Thymus (tissue), 11 donors: Measurements from ENCODE around the gene MYCN. TPM values are rescaled to one million over a fixed set of nuclear protein-coding genes. Genes with fewer than 3 reads are reported as not detected.
"Not testable (repeated sequence)": the region's sequence is repeated elsewhere in the genome, so short reads cannot be mapped to it uniquely, and the experiment has no call there.

Experiments
- DNase-seq, 9 donors: peaks; one replicate each; pipeline ENCODE4 v3.0.0-alpha.2; 2013; ENCODE audit warnings: low spot score in 9 of 9, low read depth in 6 of 9, missing footprints in 1 of 9
- H3K27ac ChIP-seq, 2 donors: one replicate each; pipeline ENCODE4 v1.5.1; 2013; ENCODE audit warnings: control low read depth in 1 of 2, low read depth in 1 of 2, low read length in 1 of 2, mild to moderate bottlenecking in 1 of 2, moderate library complexity in 1 of 2
- H3K27me3 ChIP-seq, 2 donors: one replicate each; pipeline ENCODE4 v1.5.1; 2013; ENCODE audit warnings: low read length in 1 of 2; ENCODE audit not compliant: control insufficient read depth in 2 of 2, insufficient read depth in 1 of 2
- H3K36me3 ChIP-seq, 2 donors: one replicate each; pipeline ENCODE4 v1.5.1; 2013; ENCODE audit warnings: low read length in 1 of 2, mild to moderate bottlenecking in 1 of 2, moderate library complexity in 1 of 2; ENCODE audit not compliant: control insufficient read depth in 2 of 2, insufficient read depth in 2 of 2
- H3K4me1 ChIP-seq, 2 donors: one replicate each; pipeline ENCODE4 v1.5.1; 2013; ENCODE audit warnings: low read length in 2 of 2; ENCODE audit not compliant: control insufficient read depth in 2 of 2, insufficient read depth in 2 of 2
- H3K4me3 ChIP-seq, 2 donors: one replicate each; pipeline ENCODE4 v1.5.1; 2013; ENCODE audit warnings: low read length in 2 of 2, control low read depth in 1 of 2, mild to moderate bottlenecking in 1 of 2
- H3K9me3 ChIP-seq, 2 donors: one replicate each; pipeline ENCODE4 v1.5.1; 2013; ENCODE audit warnings: low read length in 1 of 2, mild to moderate bottlenecking in 1 of 2; ENCODE audit not compliant: control insufficient read depth in 2 of 2, insufficient read depth in 1 of 2
- WGBS: extraction: QIAGEN DNeasy Blood & Tissue Kit; methylation state at CpG from one replicate; pipeline ENCODE4 v1.1.7; 2013; 5-methylcytosine and 5-hydroxymethylcytosine counted together
- polyA plus RNA-seq: library from polyadenylated mRNA; stranded (reverse); fragments of 200-250 nt; gene quantifications from one replicate; pipeline ENCODE4 v1.2.3, GENCODE V29; 2013
- total RNA-seq: library from RNA; stranded (reverse); fragments of 120-200 nt; gene quantifications from one replicate; pipeline ENCODE4 v1.2.4, GENCODE V29; 2013
- donor health status: healthy.

MYCN gene
- total and polyA plus RNA-seq, 2 donors: 1.8 to 5.8 TPM

DNA sequence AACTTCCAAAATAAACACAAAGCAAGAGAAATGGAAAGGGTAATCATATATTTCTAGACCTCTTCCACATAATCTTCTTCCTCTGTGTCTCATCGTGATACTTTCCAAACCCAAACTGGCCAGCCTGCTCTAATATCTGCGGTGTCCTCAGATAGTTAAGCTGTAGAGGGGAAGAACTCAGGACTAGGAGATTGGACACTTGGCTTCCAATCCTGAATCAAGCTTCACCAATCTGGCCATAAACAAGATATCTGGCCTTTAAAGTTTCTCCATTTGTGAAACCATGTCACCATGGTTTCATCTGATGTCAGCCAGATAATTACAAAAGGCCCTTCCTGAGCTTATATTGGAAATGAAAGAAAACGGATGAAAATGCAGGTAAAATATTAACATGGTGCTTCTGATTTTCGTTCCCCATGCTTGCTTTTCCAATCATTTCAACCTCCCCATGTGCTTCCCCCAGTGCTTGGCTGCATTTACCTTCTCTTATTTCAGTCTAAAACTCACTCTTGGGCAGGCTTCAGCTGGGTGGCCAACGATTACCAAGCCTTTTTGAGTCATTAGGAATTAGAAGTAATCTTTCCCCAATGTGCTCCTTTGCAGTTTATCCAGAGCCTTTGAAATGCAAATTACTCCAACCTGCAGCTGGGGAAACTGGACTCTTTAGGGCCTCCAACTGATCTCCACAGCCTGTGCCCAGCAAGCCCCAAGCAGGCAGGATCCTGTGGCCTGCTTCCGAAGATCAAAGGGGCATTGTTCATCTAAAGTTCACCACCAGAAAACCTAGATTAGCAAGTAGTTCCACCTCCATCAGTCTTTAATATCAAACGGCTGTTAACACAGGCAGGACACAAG is 44.5 kb upstream of the MYCN start:
- H3K9me3 ChIP-seq: no peaks in the 10 kb centered on the region
- H3K27ac ChIP-seq: no peak overlapping the region
- peaks cover 0 to 10% of the 10 kb centered on the region in 2 donors for H3K4me1 ChIP-seq
- DNase-seq: no peak
- H3K4me3 ChIP-seq: no peak overlapping the region
- H3K27me3 ChIP-seq: no peaks in the 10 kb centered on the region
- no peaks in the 10 kb centered on the region for H3K36me3 ChIP-seq
- 93% methylated on average over 7 of the region's 7 CpGs for WGBS

DNA sequence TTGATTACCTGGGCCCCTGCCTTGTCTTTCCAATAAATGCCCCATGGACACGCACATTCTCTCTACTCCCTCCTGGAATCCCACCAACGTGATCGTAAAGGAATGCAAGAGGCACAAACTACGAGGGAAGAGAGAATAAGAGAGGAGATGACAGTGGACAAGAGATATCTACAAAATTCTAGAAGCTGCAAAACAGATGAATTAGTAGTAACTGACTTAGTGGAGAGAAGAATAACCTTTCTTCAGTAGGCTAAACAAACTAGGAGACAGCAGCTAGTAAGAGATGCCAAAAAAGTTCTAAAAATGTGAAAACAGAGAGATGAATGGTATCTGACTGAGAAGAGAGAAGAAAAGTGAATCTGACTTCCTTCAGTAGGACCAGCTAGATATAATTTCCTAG is 43.5 kb upstream of the MYCN start:
- no peak for DNase-seq
- H3K4me1 ChIP-seq: peaks cover 0 to 5% of the 10 kb centered on the region in 2 donors
- H3K27me3 ChIP-seq: no peaks in the 10 kb centered on the region
- H3K9me3 ChIP-seq: no peaks in the 10 kb centered on the region
- H3K27ac ChIP-seq: no peak overlapping the region
- no peak overlapping the region for H3K4me3 ChIP-seq
- 98% methylated on average over 4 of the region's 4 CpGs for WGBS
- H3K36me3 ChIP-seq: no peaks in the 10 kb centered on the region

DNA sequence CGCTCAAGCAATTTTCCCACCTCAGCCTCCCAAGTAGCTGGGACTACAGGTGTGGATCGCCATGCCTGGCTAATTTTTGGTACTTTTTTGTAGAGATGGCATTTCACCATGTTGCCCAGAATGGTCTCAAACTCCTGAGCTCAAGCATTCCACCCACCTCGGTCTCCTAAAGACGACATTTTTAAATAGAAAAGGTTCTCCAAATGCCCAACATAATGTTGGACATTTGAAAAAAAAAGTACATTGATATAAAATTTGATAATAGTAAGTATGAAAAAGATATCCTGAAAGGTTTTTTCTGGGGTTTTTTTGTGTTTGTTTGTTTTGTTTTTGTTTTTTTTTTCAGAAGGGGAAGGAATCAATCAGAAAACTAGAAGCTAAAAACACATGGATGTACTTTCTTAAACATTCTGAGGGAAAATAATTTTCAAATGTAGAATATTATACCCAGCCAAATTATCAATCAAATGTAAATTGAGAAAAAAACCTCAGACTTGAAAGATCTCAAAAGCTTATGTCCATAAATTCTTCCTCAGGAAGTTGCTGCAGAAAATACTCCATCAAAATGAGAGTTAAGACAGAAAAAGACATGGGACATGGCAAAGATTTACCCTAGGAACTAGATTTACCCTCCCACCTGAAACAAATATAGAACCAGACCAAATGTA is 42.8 kb upstream of the MYCN start:
- no peak overlapping the region for H3K4me3 ChIP-seq
- H3K36me3 ChIP-seq: no peaks in the 10 kb centered on the region
- H3K27ac ChIP-seq: no peak overlapping the region
- H3K4me1 ChIP-seq: peaks cover 0 to 4% of the 10 kb centered on the region in 2 donors
- WGBS: 95% methylated on average over 4 of the region's 4 CpGs
- no peaks in the 10 kb centered on the region for H3K27me3 ChIP-seq
- DNase-seq: no peak
- H3K9me3 ChIP-seq: no peaks in the 10 kb centered on the region

DNA sequence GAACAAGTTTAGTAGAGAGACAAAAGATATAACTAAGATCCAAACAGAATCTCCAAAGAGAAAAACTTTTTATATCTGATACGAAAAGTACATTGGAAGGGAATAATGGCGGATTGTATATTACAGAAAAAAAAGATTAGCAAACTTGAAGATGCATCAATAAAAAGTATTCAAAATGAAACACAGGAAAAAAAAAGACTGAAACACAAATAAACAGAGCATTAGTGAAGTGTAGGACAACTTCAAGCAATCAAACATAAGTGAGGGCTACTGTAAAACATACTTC is 41.1 kb upstream of the MYCN start:
- Histone ChIP-seq H3K27ac (no peak overlapping the region), H3K27me3 (no peaks in the 10 kb centered on the region)
- WGBS: 100% methylated on average over 2 of the region's 2 CpGs

DNA sequence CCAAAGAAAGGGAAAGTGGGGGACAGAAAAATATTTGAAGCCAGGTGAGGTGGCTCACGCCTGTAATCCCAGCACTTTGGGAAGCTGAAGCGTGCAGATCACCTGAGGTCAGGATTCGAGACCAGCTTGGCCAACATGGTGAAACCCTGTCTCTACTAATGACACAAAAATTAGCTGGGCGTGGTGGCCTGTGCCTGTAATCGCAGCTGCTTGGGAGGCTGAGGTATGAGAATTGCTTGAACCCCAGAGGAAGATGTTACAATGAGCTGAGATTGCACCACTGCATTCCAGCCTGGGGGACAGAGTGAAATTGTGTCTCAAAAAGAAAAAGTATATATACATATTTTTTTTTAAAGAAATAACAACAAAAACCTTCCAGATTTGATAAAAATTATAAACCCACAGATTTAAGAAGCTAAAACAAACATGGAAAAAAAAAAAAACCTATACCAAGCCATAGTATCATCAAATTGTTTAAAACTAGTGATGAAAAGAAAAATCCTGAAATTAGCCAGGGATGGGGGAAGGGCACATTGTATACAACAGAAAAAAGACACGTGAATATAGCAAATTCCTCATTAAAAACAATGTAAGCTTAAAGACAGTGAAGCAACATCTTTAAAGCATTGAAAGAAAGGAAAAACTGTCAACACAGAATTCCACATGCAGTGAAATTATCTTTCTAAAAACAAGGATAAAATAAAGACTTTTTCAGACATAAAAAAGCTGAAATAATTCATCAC is 40.4 kb upstream of the MYCN start:
- no peaks in the 10 kb centered on the region for H3K27me3 ChIP-seq
- 88% methylated on average over 6 of the region's 6 CpGs for WGBS
- no peak for DNase-seq
- no peak overlapping the region for H3K4me3 ChIP-seq
- no peak overlapping the region for H3K27ac ChIP-seq
- H3K9me3 ChIP-seq: no peaks in the 10 kb centered on the region
- H3K36me3 ChIP-seq: no peaks in the 10 kb centered on the region
- H3K4me1 ChIP-seq: no peaks in the 10 kb centered on the region

More for the DNA sequence above, 41.1 kb upstream of the MYCN start:
- DNase-seq: no peak
- H3K36me3 ChIP-seq: no peaks in the 10 kb centered on the region
- no peaks in the 10 kb centered on the region for H3K4me1 ChIP-seq
- H3K9me3 ChIP-seq: no peaks in the 10 kb centered on the region
- H3K4me3 ChIP-seq: no peak overlapping the region

DNA sequence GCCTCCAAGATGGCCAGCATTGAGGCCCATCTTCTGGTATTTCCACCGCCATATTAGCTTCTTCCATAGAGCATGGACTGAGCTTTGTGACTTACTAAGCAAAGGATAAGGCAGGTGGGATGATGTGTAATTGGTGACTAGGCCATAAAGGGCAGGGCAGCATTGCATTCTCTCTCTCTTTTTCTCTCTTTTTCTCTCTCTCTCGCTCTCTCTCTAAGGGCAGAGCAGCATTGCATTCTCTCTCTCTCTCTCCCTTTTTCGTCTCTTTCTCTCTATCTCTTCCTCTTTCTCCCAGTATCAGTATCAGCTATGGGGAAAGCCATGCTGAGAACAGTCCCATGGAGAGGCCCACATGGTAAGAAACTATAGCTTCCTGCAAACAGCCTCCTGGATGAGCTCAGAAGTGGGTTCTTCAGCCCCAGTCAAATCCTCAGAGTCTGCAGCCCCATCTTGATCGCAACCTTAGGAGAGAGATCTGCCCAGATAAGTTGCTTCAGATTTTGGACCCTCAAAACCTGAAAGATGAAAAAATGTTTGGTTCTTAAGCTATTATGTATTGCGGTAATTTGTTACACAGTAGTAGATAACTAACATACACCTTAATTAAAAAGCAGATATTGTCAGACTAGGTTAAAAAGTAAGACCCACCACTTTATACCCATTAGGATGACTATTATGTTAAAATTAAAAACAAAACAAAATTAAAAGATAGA is 39.1 kb upstream of the MYCN start:
- H3K27ac ChIP-seq: no peak overlapping the region
- no peak for DNase-seq
- no peaks in the 10 kb centered on the region for H3K36me3 ChIP-seq
- no peaks in the 10 kb centered on the region for H3K4me1 ChIP-seq
- no peaks in the 10 kb centered on the region for H3K27me3 ChIP-seq
- no peaks in the 10 kb centered on the region for H3K9me3 ChIP-seq
- WGBS: 94% methylated on average over 5 of the region's 5 CpGs
- H3K4me3 ChIP-seq: no peak overlapping the region

DNA sequence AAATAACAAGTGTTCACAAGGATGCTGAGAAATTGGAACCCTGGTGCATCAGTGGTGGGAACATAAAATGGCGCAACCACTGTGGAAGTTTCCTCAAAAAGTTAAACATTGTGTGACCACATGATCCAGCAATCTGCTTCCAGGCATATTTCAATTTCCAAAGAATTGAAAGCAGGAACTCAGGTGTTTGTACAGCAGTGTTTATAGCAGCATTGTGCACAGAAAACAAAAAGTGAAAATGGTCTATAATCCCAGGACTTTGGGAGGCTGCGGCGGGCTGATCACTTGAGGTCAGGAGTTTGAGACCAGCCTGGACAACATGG is 38.6 kb upstream of the MYCN start:
- 95% methylated on average over 3 of the region's 3 CpGs for WGBS
- Histone ChIP-seq H3K27ac (no peak overlapping the region), H3K4me3 (no peak overlapping the region), H3K36me3 (no peaks in the 10 kb centered on the region), H3K9me3 (no peaks in the 10 kb centered on the region), H3K4me1 (no peaks in the 10 kb centered on the region), H3K27me3 (no peaks in the 10 kb centered on the region)
- DNase-seq: no peak

DNA sequence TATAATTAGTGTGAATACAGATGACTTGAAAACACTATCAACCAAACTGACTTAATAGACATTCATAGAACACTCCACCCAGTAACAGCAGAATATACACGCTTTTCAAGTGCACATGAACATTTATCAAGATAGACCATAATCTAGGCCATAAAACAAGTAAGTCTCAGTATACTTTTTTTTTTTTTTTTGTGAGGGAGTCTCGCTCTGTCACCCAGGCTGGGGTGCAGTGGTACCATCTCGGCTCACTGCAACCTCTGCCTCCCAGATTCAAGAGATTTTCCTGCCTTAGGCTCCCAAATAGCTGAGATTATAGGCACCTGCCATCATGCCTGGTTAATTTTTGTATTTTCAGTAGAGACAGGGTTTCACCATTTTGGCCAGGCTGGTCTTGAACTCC is 36.4 kb upstream of the MYCN start:
- DNase-seq, H3K27me3 ChIP-seq, H3K4me3 ChIP-seq, H3K4me1 ChIP-seq, H3K36me3 ChIP-seq, H3K27ac ChIP-seq, H3K9me3 ChIP-seq: not testable (repeated sequence)
- 97% methylated on average over 3 of the region's 3 CpGs for WGBS

DNA sequence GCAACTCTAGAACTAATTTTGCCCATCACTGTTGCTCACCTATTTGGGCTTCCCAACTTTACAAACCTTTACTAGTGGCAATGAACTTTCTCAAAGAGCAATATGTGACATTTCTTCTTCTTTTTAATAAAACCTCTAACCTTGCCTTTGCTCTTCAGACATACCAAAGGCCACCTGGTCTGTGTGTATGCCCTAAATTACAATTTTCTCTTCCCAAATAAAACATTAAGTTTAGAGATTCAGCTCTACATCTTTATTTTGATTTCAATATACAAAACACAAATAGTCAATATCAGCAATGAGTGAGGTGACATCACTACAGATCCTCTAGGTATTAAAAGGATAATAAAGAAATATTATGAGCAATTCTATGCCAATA is 35.1 kb upstream of the MYCN start:
- Histone ChIP-seq H3K9me3 (no peaks in the 10 kb centered on the region), H3K27ac (no peak overlapping the region), H3K4me1 (no peaks in the 10 kb centered on the region), H3K27me3 (no peaks in the 10 kb centered on the region), H3K36me3 (no peaks in the 10 kb centered on the region), H3K4me3 (no peak overlapping the region)
- DNase-seq: no peak
